Glomerular visceral epithelial cell (primary cell): ENCODE data around the gene NECAB3.
A peak's percentile ranks its signal among the peaks of the same experiment; 100 is the strongest.

Source experiments
- DNase-seq: peaks from one replicate; pipeline ENCODE4 v3.0.0-alpha.2; 2016; ENCODE audit errors: extremely low spot score

Gene NECAB3

GRCh38 chr20:33664085-33664761 is 10.0 kb downstream of the NECAB3 start:
- DNase-seq: no peak

GRCh38 chr20:33663161-33664084 is 10.8 kb downstream of the NECAB3 start:
- DNase-seq: peak; percentile 84

- no peak for DNase-seq
Observed at GRCh38 chr20:33662172-33662571, 12.1 kb downstream of the NECAB3 start, which contains the start of gene C20orf144. Gene C20orf144, plus strand, starts transcription at chr20:33662327. Its CDS starts 19 bp downstream, at chr20:33662346.

GRCh38 chr20:33660685-33661058 is 13.6 kb downstream of the NECAB3 start:
- DNase-seq: no peak

GRCh38 chr20:33660035-33660684 is 14.1 kb downstream of the NECAB3 start:
- DNase-seq: no peak

GRCh38 chr20:33659341-33660034 is 14.7 kb downstream of the NECAB3 start:
- no peak for DNase-seq

- DNase-seq: no peak
Observed at GRCh38 chr20:33658929-33659328, 15.3 kb downstream of the NECAB3 start.

- no peak for DNase-seq
Observed at GRCh38 chr20:33658510-33658909, 15.7 kb downstream of the NECAB3 start.

GRCh38 chr20:33657704-33658095 is 16.5 kb downstream of the NECAB3 start:
- no peak for DNase-seq

GRCh38 chr20:33656783-33657703 is 17.2 kb downstream of the NECAB3 start:
- no peak for DNase-seq

GRCh38 chr20:33656010-33656782 is 18.0 kb downstream of the NECAB3 start:
- DNase-seq: no peak

- no peak for DNase-seq
Observed at GRCh38 chr20:33655164-33655563, 19.1 kb downstream of the NECAB3 start.

- DNase-seq: no peak
Observed at GRCh38 chr20:33654680-33655161, 19.5 kb downstream of the NECAB3 start.

GRCh38 chr20:33653900-33654596 is 20.2 kb downstream of the NECAB3 start:
- DNase-seq: no peak

- DNase-seq: peak; percentile 79
Observed at GRCh38 chr20:33653218-33653899, 20.9 kb downstream of the NECAB3 start.

GRCh38 chr20:33651562-33652048 is 22.6 kb downstream of the NECAB3 start:
- no peak for DNase-seq

GRCh38 chr20:33650753-33651561 is 23.3 kb downstream of the NECAB3 start:
- no peak for DNase-seq
